GM23338 (cell line): Measurements from ENCODE around the gene FRMD3. TPM values are rescaled to one million over a fixed set of nuclear protein-coding genes. Genes with fewer than 3 reads are reported as not detected.
A peak's percentile ranks its signal among the peaks of the same experiment; 100 is the strongest.

ENCODE experiments used
- ATAC-seq: fragments of 200-7000 bp; cut with Tn5 transposase; 3 replicates; pipeline ENCODE4 v1.9.1; 2020
- DNase-seq: peaks from one replicate; pipeline ENCODE4 v3.0.0-alpha.2; 2015; ENCODE audit warnings: low spot score
- H2AFZ ChIP-seq: fragments of 200-600 bp; sonication (generic); 2 replicates; pipeline ENCODE4 v1.8.0; 2016; ENCODE audit warnings: antibody characterized with exemption, mild to moderate bottlenecking, moderate library complexity
- H3F3A ChIP-seq: fragments of 200-600 bp; sonication (generic); replicated peaks from 2 replicates; pipeline ENCODE4 v1.8.0; 2017; ENCODE audit warnings: antibody characterized with exemption, mixed run types, low read depth
- H3K27ac ChIP-seq: fragments of 200-600 bp; sonication (generic); 2 replicates; pipeline ENCODE4 v1.6.1; 2016; ENCODE audit warnings: low read depth
- H3K27me3 ChIP-seq: fragments of 200-600 bp; sonication (generic); 2 replicates; pipeline ENCODE4 v1.8.0; 2016; ENCODE audit warnings: mild to moderate bottlenecking, mixed run types, moderate library complexity; ENCODE audit not compliant: insufficient read depth
- H3K36me3 ChIP-seq: fragments of 200-600 bp; sonication (generic); 2 replicates; pipeline ENCODE4 v1.8.0; 2016; ENCODE audit warnings: mild to moderate bottlenecking; ENCODE audit not compliant: insufficient read depth
- H3K4me1 ChIP-seq: fragments of 200-600 bp; sonication (generic); 2 replicates; pipeline ENCODE4 v1.8.0; 2016; ENCODE audit warnings: mild to moderate bottlenecking, moderate library complexity; ENCODE audit not compliant: insufficient read depth
- H3K4me2 ChIP-seq: fragments of 200-600 bp; sonication (generic); 2 replicates; pipeline ENCODE4 v1.7.1; 2017; ENCODE audit warnings: mixed run types
- H3K4me3 ChIP-seq: fragments of 200-600 bp; sonication (generic); 2 replicates; pipeline ENCODE4 v1.6.1; 2016; ENCODE audit warnings: mixed run types
- H3K79me2 ChIP-seq: fragments of 200-600 bp; sonication (generic); replicated peaks from 2 replicates; pipeline ENCODE4 v1.8.0; 2017; ENCODE audit warnings: mild to moderate bottlenecking; ENCODE audit not compliant: insufficient read depth
- H3K9me2 ChIP-seq: fragments of 200-600 bp; sonication (generic); 2 replicates; pipeline ENCODE4 v1.8.0; 2017; ENCODE audit not compliant: insufficient read depth
- H4K20me1 ChIP-seq: fragments of 200-600 bp; sonication (generic); replicated peaks from 2 replicates; pipeline ENCODE4 v1.8.0; 2017; ENCODE audit warnings: mild to moderate bottlenecking; ENCODE audit not compliant: insufficient read depth
- H3K27ac Mint-ChIP-seq: 2 replicates; pipeline ENCODE4 v1.8.0; 2020; ENCODE audit warnings: inconsistent platforms, mild to moderate bottlenecking, moderate library complexity, mixed read lengths
- H3K27me3 Mint-ChIP-seq: 3 replicates; pipeline ENCODE4 v1.8.0; 2022; ENCODE audit warnings: low read depth, mild to moderate bottlenecking, moderate library complexity, mixed read lengths, inconsistent platforms; ENCODE audit not compliant: insufficient read depth, poor library complexity
- H3K36me3 Mint-ChIP-seq: 3 replicates; pipeline ENCODE4 v1.8.0; 2021; ENCODE audit warnings: low read depth, mild to moderate bottlenecking, inconsistent platforms, moderate library complexity, mixed read lengths
- H3K4me1 Mint-ChIP-seq: 3 replicates; pipeline ENCODE4 v1.8.0; 2020; ENCODE audit warnings: mild to moderate bottlenecking, inconsistent platforms, mixed read lengths
- H3K4me3 Mint-ChIP-seq: 3 replicates; pipeline ENCODE4 v1.8.0; 2021; ENCODE audit warnings: moderate library complexity, mild to moderate bottlenecking, inconsistent platforms, mixed read lengths
- H3K9me3 Mint-ChIP-seq: 3 replicates; pipeline ENCODE4 v1.8.0; 2020; ENCODE audit warnings: moderate library complexity, mild to moderate bottlenecking, inconsistent platforms, mixed read lengths
- CTCF ChIP-seq, 2 experiments: fragments of 200-600 bp in 1 of 2; sonication (generic) in 1 of 2; conservative IDR thresholded peaks; 2 replicates each; pipeline versions ENCODE4 v1.5.1 to v1.6.1; 2016 to 2017; ENCODE audit warnings: antibody characterized with exemption in 2 of 2, low read depth in 2 of 2, mild to moderate bottlenecking in 2 of 2, moderate library complexity in 1 of 2
- ETS1 ChIP-seq: IDR thresholded peaks from 2 replicates; pipeline ENCODE4 v1.6.1; 2016; ENCODE audit warnings: antibody characterized with exemption
- EZH2phosphoT487 ChIP-seq: fragments of 200-600 bp; sonication (generic); IDR thresholded peaks from one replicate; pipeline ENCODE4 v1.8.1; 2018; ENCODE audit warnings: antibody characterized with exemption; ENCODE audit not compliant: unreplicated experiment
- POLR2AphosphoS5 ChIP-seq: IDR thresholded peaks from 2 replicates; pipeline ENCODE4 v1.6.1; 2016; ENCODE audit warnings: antibody characterized with exemption, low read depth
- STAT1 ChIP-seq: IDR thresholded peaks from one replicate; pipeline ENCODE4 v1.6.1; 2016; ENCODE audit warnings: antibody characterized with exemption; ENCODE audit not compliant: unreplicated experiment
- ZNF114 ChIP-seq: fragments of 250-450 bp; sonication (Bioruptor Pico); IDR thresholded peaks from 2 replicates; pipeline ENCODE4 v1.5.0; 2020; ENCODE audit warnings: mild to moderate bottlenecking, moderate library complexity
- ZNF331 ChIP-seq: fragments of 250-450 bp; sonication (Bioruptor Pico); IDR thresholded peaks from 2 replicates; pipeline ENCODE4 v1.5.0; 2020; ENCODE audit warnings: low read depth, mild to moderate bottlenecking, moderate library complexity
- polyA plus RNA-seq: library from polyadenylated mRNA; unstranded; fragments of >200 nt; fragmentation: Nextera tagmentation; extraction: Ambion mirVana; gene quantifications from 2 replicates; pipeline ENCODE4 v1.2.1, GENCODE V29; 2016
- total RNA-seq: library from RNA; depleted of rRNA; stranded (reverse); fragments of >200 nt; shearing (Covaris generic); gene quantifications from 2 replicates; pipeline ENCODE4 v1.2.3, GENCODE V29; 2014

Gene FRMD3
- total and polyA plus RNA-seq, 2 experiments from 2014 or later: 0.47 to 1.2 TPM

- Histone ChIP-seq H3K36me3 (no peaks in the 10 kb centered on the region), H3K27ac (no peak overlapping the region), H3K4me2 (no peak overlapping the region), H2AFZ (no peak overlapping the region), H3K27me3 (no peaks in the 10 kb centered on the region), H3K79me2 (no peaks in the 10 kb centered on the region), H3K4me1 (no peaks in the 10 kb centered on the region), H3K9me2 (no peaks in the 10 kb centered on the region; the same call in 1 of the 2 replicates), H3F3A (no peaks in the 10 kb centered on the region), H3K4me3 (no peak overlapping the region), H4K20me1 (no peaks in the 10 kb centered on the region)
- H3K4me1 Mint-ChIP-seq: 0 out of 3 replicates have a peak, but pooled peaks cover 3% of the 10 kb centered on the region
- no peak overlapping the region for H3K27ac Mint-ChIP-seq
- H3K4me3 Mint-ChIP-seq: no peak overlapping the region
- no peaks in the 10 kb centered on the region for H3K36me3 Mint-ChIP-seq
- TF ChIP-seq STAT1 (no peak), POLR2AphosphoS5 (no peak), CTCF (conservative IDR thresholded peaks at IDR 0.05; ENCODE audit: low read depth in 2 of 2) (peak in 1 of 2 experiments; percentile 41), ZNF114 (CRISPR knock-in tag) (no peak), EZH2phosphoT487 (no peak)
- ATAC-seq (no peak), DNase-seq (peak; percentile 41)
- peaks cover 2% of the 10 kb centered on the region for H3K27me3 Mint-ChIP-seq
- peaks cover 7% of the 10 kb centered on the region; the same call in 1 of the 3 replicates for H3K9me3 Mint-ChIP-seq
Observed at GRCh38 chr9:83330207-83331196, 207.7 kb downstream of the FRMD3 start.

- Histone ChIP-seq H3K79me2 (no peaks in the 10 kb centered on the region), H3K27ac (no peak overlapping the region), H3K4me3 (no peak overlapping the region), H3K27me3 (no peaks in the 10 kb centered on the region), H3K4me2 (no peak overlapping the region), H3K36me3 (no peaks in the 10 kb centered on the region), H3K4me1 (no peaks in the 10 kb centered on the region), H3K9me2 (no peaks in the 10 kb centered on the region; the same call in 1 of the 2 replicates), H2AFZ (no peak overlapping the region), H3F3A (no peaks in the 10 kb centered on the region), H4K20me1 (no peaks in the 10 kb centered on the region)
- no peak overlapping the region for H3K4me3 Mint-ChIP-seq
- H3K27ac Mint-ChIP-seq: no peak overlapping the region
- H3K9me3 Mint-ChIP-seq: peaks cover 7% of the 10 kb centered on the region; the same call in 1 of the 3 replicates
- ATAC-seq: no peak
- H3K27me3 Mint-ChIP-seq: no peaks in the 10 kb centered on the region
- 0 out of 3 replicates have a peak, but pooled peaks cover 3% of the 10 kb centered on the region for H3K4me1 Mint-ChIP-seq
- H3K36me3 Mint-ChIP-seq: no peaks in the 10 kb centered on the region
- no peak for DNase-seq
- TF ChIP-seq CTCF (conservative IDR thresholded peaks at IDR 0.05; ENCODE audit: low read depth in 2 of 2) (no peak), ZNF331 (CRISPR knock-in tag) (no peak), ETS1 (no peak), ZNF114 (CRISPR knock-in tag) (no peak)
Observed at GRCh38 chr9:83327750-83328622, 210.2 kb downstream of the FRMD3 start.
